GM12878 (cell line): ENCODE data around the gene OR51G2. TPM values are rescaled to one million over a fixed set of nuclear protein-coding genes. Genes with fewer than 3 reads are reported as not detected.

ENCODE experiments used
- ATAC-seq: fragments of 200-7000 bp; cut with Tn5 transposase; 3 replicates; pipeline ENCODE4 v1.9.1; 2020; ENCODE audit warnings: mild to moderate bottlenecking, moderate library complexity
- BruUV-seq: library from RNA; stranded (reverse); fragments of 400-500 nt; replicated peaks from 2 replicates; lab custom pipeline; 2021; lab: Mats Ljungman, UMichigan
- CTCF ChIA-PET: fragments of 300-600 bp; sonication (Branson Sonifier 250); formaldehyde crosslinking; extraction: SDS; loops from one replicate; lab custom pipeline; 2021; ENCODE audit warnings: inconsistent platforms; lab: Yijun Ruan, JAX
- POLR2A ChIA-PET: fragments of 350-600 bp; formaldehyde crosslinking; extraction: SDS; loops from one replicate; lab custom pipeline; 2021; ENCODE audit warnings: inconsistent platforms; lab: Charles Lee
- RAD21 ChIA-PET: fragments of 300-600 bp; sonication (Branson Sonifier 250); formaldehyde crosslinking; loops from one replicate; lab custom pipeline; 2023; ENCODE audit warnings: antibody characterized with exemption; ENCODE audit not compliant: unreplicated experiment; lab: Charles Lee
- SMC1A ChIA-PET: fragments of 300-600 bp; sonication (Branson Sonifier 250); formaldehyde crosslinking; loops from one replicate; lab custom pipeline; 2023; ENCODE audit not compliant: unreplicated experiment, uncharacterized antibody; lab: Charles Lee
- DNase-seq: peaks from one replicate; pipeline ENCODE4 v3.0.0-alpha.2; 2011; ENCODE audit warnings: low read depth, low spot score
- FAIRE-seq: peaks from 3 replicates; lab custom pipeline; 2011; peaks lifted over from hg19 to GRCh38; lab: Jason Lieb, UNC
- H2AFZ ChIP-seq: 2 replicates; pipeline ENCODE4 v1.6.0; 2011; ENCODE audit warnings: low read depth, low read length, control low read depth; ENCODE audit not compliant: control insufficient read depth
- H3K27ac ChIP-seq: 2 replicates; pipeline ENCODE4 v1.5.1; 2011; ENCODE audit warnings: control low read depth; ENCODE audit not compliant: control insufficient read depth, insufficient read depth
- H3K27me3 ChIP-seq, 2 experiments: replicated peaks in 1 of 2; 2 replicates each; pipeline versions ENCODE4 v1.6.0 to v1.6.1; 2011; ENCODE audit warnings: low read length in 1 of 2; ENCODE audit not compliant: control insufficient read depth in 2 of 2, insufficient read depth in 2 of 2
- H3K36me3 ChIP-seq, 2 experiments: 2 replicates each; pipeline ENCODE4 v1.5.1; 2011; ENCODE audit warnings: low read length in 1 of 2; ENCODE audit not compliant: control insufficient read depth in 2 of 2, insufficient read depth in 2 of 2
- H3K4me1 ChIP-seq: 2 replicates; pipeline ENCODE4 v1.6.1; 2011; ENCODE audit warnings: mild to moderate bottlenecking, low read length, moderate library complexity, mixed read lengths; ENCODE audit not compliant: control insufficient read depth, insufficient read depth
- H3K4me2 ChIP-seq: 2 replicates; pipeline ENCODE4 v1.6.0; 2011; ENCODE audit warnings: control low read depth; ENCODE audit not compliant: control insufficient read depth, insufficient read depth
- H3K4me3 ChIP-seq: fragments of 200-600 bp; sonication (generic); 2 replicates; pipeline ENCODE4 v1.5.1; 2016
- H3K79me2 ChIP-seq: 2 replicates; pipeline ENCODE4 v1.6.0; 2011; ENCODE audit warnings: low read length; ENCODE audit not compliant: control insufficient read depth, insufficient read depth
- H3K9ac ChIP-seq: 2 replicates; pipeline ENCODE4 v1.8.0; 2011; ENCODE audit warnings: low read length, control low read depth, mixed read lengths; ENCODE audit not compliant: control insufficient read depth, insufficient read depth
- H3K9me3 ChIP-seq: replicated peaks from 3 replicates; pipeline ENCODE4 v1.5.1; 2011; ENCODE audit warnings: mild to moderate bottlenecking, low read length; ENCODE audit not compliant: control insufficient read depth, insufficient read depth
- H4K20me1 ChIP-seq: 2 replicates; pipeline ENCODE4 v1.6.0; 2011; ENCODE audit not compliant: control insufficient read depth, insufficient read depth
- ASH2L ChIP-seq: fragments of 300-600, 200-600 bp; sonication (generic); IDR thresholded peaks from 2 replicates; pipeline ENCODE4 v1.6.1; 2017; ENCODE audit warnings: low read depth, mild to moderate bottlenecking, borderline replicate concordance
- ATF7 ChIP-seq: fragments of 450-650 bp; IDR thresholded peaks from 2 replicates; pipeline ENCODE4 v1.6.1; 2016; ENCODE audit warnings: low read depth, mild to moderate bottlenecking
- BACH1 ChIP-seq: fragments of 450-650 bp; IDR thresholded peaks from 2 replicates; pipeline ENCODE4 v1.6.1; 2017; ENCODE audit warnings: mild to moderate bottlenecking, borderline replicate concordance
- BCLAF1 ChIP-seq: fragments of 450-650 bp; IDR thresholded peaks from 2 replicates; pipeline ENCODE4 v1.6.1; 2017; ENCODE audit warnings: antibody characterized with exemption, mild to moderate bottlenecking, moderate library complexity
- CEBPB ChIP-seq, 2 experiments: fragments of 150-350 bp in 1 of 2; IDR thresholded peaks; 2 replicates each; pipeline ENCODE4 v1.6.1; 2012 to 2014; ENCODE audit warnings: low read depth in 2 of 2, low read length in 2 of 2, borderline replicate concordance in 1 of 2, inconsistent platforms in 1 of 2
- CEBPZ ChIP-seq: fragments of 150-350 bp; IDR thresholded peaks from 2 replicates; pipeline ENCODE4 v1.6.1; 2016; ENCODE audit warnings: low read depth, low read length
- CHD1 ChIP-seq: IDR thresholded peaks from 2 replicates; pipeline ENCODE4 v1.6.1; 2012; ENCODE audit warnings: low read depth, low read length, improper control_type of control experiment
- FOXK2 ChIP-seq: fragments of 450-650 bp; IDR thresholded peaks from 2 replicates; pipeline ENCODE4 v1.6.1; 2017; ENCODE audit warnings: mild to moderate bottlenecking, moderate library complexity
- IKZF1 ChIP-seq: fragments of 450-650 bp; conservative IDR thresholded peaks from 2 replicates; pipeline ENCODE4 v1.6.1; 2017; ENCODE audit warnings: antibody characterized with exemption, mild to moderate bottlenecking
- IKZF2 ChIP-seq, 2 experiments: fragments of 450-650 bp; IDR thresholded peaks; 2 replicates each; pipeline ENCODE4 v1.6.1; 2017; ENCODE audit warnings: mild to moderate bottlenecking in 2 of 2, moderate library complexity in 2 of 2
- MTA3 ChIP-seq: IDR thresholded peaks from 2 replicates; pipeline ENCODE4 v1.6.1; 2012; ENCODE audit warnings: low read length, inconsistent platforms, borderline replicate concordance
- SP1 ChIP-seq: IDR thresholded peaks from one replicate; pipeline ENCODE4 v1.6.1; 2011; ENCODE audit warnings: low read depth, low read length
- SPI1 ChIP-seq: IDR thresholded peaks from 2 replicates; pipeline ENCODE4 v1.6.1; 2011; ENCODE audit warnings: low read depth, mild to moderate bottlenecking, low read length, moderate library complexity, borderline replicate concordance; ENCODE audit not compliant: insufficient read depth
- YBX1 ChIP-seq: fragments of 450-650 bp; IDR thresholded peaks from 2 replicates; pipeline ENCODE4 v1.6.1; 2016; ENCODE audit warnings: antibody characterized with exemption
- ZNF207 ChIP-seq: fragments of 450-650 bp; IDR thresholded peaks from 2 replicates; pipeline ENCODE4 v1.6.1; 2014; ENCODE audit warnings: antibody characterized with exemption, mild to moderate bottlenecking, borderline replicate concordance
- ZNF274 ChIP-seq: IDR thresholded peaks from one replicate; pipeline ENCODE4 v1.8.0; 2011; ENCODE audit not compliant: insufficient read length, insufficient read depth
- WGBS: methylation state at CpG from one replicate; pipeline ENCODE4 v1.1.6; 2016; ENCODE audit warnings: low lambda C conversion rate; ENCODE audit not compliant: insufficient replicate concordance, insufficient coverage; ENCODE audit errors: missing lambda C conversion rate; 5-methylcytosine and 5-hydroxymethylcytosine counted together
- in situ Hi-C: fragments of 300-500 bp; cut with MboI; formaldehyde crosslinking; loops from 9 replicates; pipeline ENCODE4 v1.14.3; 2018; ENCODE audit warnings: mixed read lengths
- intact Hi-C: fragments of 100-400 bp; cut with micrococcal nuclease; formaldehyde crosslinking; loops from one replicate; pipeline ENCODE4 v1.14.2; 2022; ENCODE audit not compliant: unreplicated experiment
- polyA plus RNA-seq, 11 experiments: library from polyadenylated mRNA; depleted of rRNA in 4 of 11; unstranded in 6 of 11; stranded (reverse) in 5 of 11; fragments of >200 nt; fragmentation: Nextera tagmentation in 4 of 11; fragmentation: Illumina TruSeq in 1 of 11; extraction: Ambion mirVana in 4 of 11; extraction: Trizol in 1 of 11; gene quantifications; 1 replicate in 1 of 11; 2 replicates in 10 of 11; pipeline versions ENCODE4 v1.2.1 to v1.2.3, GENCODE V29; 2011 to 2016; ENCODE audit warnings: inconsistent platforms in 2 of 11, missing spikeins in 2 of 11, low read depth in 1 of 11
- total RNA-seq, 4 experiments: library from RNA; depleted of rRNA in 3 of 4; stranded (reverse); fragments of >200 nt in 3 of 4; fragmentation: Illumina TruSeq in 1 of 4; extraction: Trizol in 1 of 4; gene quantifications; 2 replicates each; pipeline versions ENCODE4 v1.2.1 to v1.2.3, GENCODE V29; 2013 to 2021

Gene OR51G2
- total and polyA plus RNA-seq, 10 of the 15 experiments (the other 5 are each of a cell fraction or from before 2014, with no cell fraction given): not detected

GRCh38 chr11:4890279-4890678 lies 28.9 kb downstream of the OR51G2 start:
- intact Hi-C loops (no loop called here), in situ Hi-C loops (no loop called here)
- SMC1A ChIA-PET: no interaction called here
- H3K9ac ChIP-seq: no peak overlapping the region
- no peaks in the 10 kb centered on the region for H3K4me1 ChIP-seq
- H3K27ac ChIP-seq: no peak overlapping the region
- BruUV-seq: no TSS peak
- H3K4me2 ChIP-seq: no peak overlapping the region
- H3K36me3 ChIP-seq: no peaks in the 10 kb centered on the region
- TF ChIP-seq YBX1 (no peak), BACH1 (no peak), IKZF1 (no peak), ATF7 (no peak), MTA3 (no peak), ZNF274 (no peak), FOXK2 (no peak), ZNF207 (no peak), CHD1 (no peak), ASH2L (no peak), CEBPZ (no peak), CEBPB (IDR thresholded peaks at IDR 0.05; ENCODE audit: borderline replicate concordance in 1 of 2, low read depth in 2 of 2, low read length in 2 of 2) (no peak), BCLAF1 (no peak), IKZF2 (IDR thresholded peaks at IDR 0.05) (no peak), SP1 (no peak), SPI1 (no peak)
- DNase-seq (no peak), FAIRE-seq (no peak), ATAC-seq (no peak)
- H3K9me3 ChIP-seq: no peaks in the 10 kb centered on the region
- POLR2A ChIA-PET: no interaction called here
- WGBS: 37% methylated on average over 2 of the region's 2 CpGs
- H4K20me1 ChIP-seq: no peaks in the 10 kb centered on the region
- no peaks in the 10 kb centered on the region for H3K79me2 ChIP-seq
- H2AFZ ChIP-seq: no peak overlapping the region
- no peaks in the 10 kb centered on the region for H3K27me3 ChIP-seq
- CTCF ChIA-PET: no interaction called here
- H3K4me3 ChIP-seq: no peak overlapping the region
- RAD21 ChIA-PET: no interaction called here
